HG02884 (cell line): ENCODE data around the gene POTEC.
"Not testable (repeated sequence)": the region's sequence is repeated elsewhere in the genome, so short reads cannot be mapped to it uniquely, and the experiment has no call there.

ENCODE experiments used
- ATAC-seq: cut with Tn5 transposase; IDR thresholded peaks from one replicate; pipeline ENCODE4 v1.9.1; 2021; ENCODE audit warnings: mild to moderate bottlenecking, moderate library complexity; ENCODE audit not compliant: unreplicated experiment

POTEC gene

DNA sequence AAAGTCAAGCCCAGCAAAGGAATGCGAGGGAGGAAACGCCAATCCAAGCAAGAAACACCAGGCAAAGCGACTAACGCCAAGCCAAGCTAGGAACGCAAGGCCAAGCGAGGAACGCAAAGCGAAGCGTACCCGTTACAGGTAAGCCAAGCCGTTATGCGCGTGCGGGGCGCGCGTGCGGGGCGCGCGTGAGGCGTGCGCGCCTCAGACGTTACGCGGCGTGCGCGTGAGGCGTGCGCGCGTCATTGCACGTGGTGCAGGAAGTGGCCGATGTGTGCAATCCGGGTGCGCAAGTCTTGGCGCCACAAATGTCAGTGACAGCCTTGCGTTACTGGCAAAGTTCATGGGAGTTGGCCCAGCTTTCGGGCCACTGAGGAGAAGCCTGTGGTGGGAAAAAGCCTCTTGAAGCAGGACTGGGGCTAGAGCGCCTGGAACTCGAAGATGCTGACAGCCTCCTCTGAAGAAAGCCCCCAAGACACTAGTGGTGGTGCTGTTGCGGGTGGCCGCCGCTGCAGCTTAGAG is at the start of gene POTEC:
TSS of gene POTEC (minus strand) at position 155 of the 519 bp plus-strand sequence. CDS start 454 bp downstream, outside the sequence.
- not testable (repeated sequence) for ATAC-seq

- ATAC-seq, result no peak
Measured at GRCh38 chr18:14577971-14578370, 34.6 kb upstream of the POTEC start.

DNA sequence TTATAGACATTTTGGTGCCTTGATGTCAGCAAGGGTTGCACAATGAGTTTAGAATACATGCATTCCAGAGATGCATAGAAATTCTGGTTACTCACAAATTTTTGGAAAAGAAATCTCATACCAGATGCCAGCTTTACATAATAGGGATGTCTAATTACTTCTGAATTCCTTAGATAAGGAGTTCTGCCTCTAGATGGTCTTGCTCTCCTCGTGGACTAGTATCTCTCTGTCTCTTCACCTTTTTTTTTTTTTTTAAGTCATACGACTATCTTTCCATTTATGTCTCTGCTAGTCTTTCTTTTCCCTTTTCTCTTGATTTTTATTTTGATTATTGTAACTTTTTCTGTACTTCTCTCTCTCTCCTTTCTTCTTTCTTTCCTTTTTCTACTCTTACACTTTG is 16.1 kb upstream of the POTEC start:
- ATAC-seq, result not testable (repeated sequence)

DNA sequence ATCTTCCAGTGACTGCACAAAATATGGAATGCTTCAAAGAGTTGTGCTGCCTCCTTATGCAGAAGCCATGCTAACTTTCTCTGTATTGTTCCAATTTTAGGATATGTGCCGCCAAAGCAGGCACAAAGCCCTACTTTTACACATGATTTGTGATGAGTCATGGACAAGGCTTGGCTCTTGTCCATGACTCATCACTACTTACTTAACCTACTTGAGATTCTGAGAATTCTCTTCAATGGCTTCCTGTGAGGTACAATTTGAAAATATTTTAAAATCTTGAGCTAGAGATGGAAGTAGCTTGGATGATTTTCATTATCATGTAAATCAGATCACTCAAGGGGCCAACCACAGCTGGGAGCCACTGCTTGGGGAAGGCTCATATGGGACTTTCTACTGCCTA is 11.7 kb downstream of the POTEC start:
- ATAC-seq, result not testable (repeated sequence)

GRCh38 chr18:14510707-14511106 is 32.7 kb downstream of the POTEC start:
- ATAC-seq, result not testable (repeated sequence)

DNA sequence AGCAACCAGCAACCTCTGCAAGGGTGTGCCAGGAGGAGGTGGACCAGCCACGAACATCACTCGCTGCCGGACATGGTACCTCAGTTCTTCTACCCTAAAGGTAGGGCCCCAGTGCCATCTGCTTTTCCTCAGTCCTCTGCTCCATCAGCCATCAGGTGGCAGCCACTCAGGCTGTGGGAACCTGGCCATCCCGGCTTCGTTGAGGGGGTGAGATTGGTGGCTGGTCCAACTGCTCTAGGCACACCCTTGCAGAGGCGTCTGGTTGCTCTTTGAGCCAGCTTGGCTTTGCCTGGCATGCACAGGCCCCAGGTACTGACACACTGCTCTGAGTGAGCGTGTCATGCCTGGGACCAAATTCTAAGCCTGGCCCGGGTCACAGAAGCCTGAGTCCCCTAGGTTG is 39.7 kb downstream of the POTEC start:
- not testable (repeated sequence) for ATAC-seq

DNA sequence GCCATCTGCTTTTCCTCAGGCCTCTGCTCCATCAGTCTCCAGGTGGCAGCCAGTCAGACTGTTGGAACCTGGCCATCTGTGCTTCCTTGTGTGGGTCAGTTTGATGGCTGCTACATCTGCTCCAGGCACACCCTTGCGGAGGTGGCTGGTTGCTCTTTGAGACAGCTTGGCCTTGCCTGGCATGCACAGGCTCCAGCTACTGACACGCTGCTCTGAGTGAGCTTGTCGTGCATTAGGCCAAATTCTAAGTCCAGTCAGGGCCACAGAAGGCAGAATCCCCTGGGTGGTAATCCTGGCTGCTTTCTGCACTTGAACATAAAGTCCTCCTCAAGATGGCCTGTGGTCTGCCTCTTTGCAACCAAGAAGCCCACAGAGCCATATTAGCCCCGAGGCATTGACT is 41.5 kb downstream of the POTEC start:
- ATAC-seq, result not testable (repeated sequence)

DNA sequence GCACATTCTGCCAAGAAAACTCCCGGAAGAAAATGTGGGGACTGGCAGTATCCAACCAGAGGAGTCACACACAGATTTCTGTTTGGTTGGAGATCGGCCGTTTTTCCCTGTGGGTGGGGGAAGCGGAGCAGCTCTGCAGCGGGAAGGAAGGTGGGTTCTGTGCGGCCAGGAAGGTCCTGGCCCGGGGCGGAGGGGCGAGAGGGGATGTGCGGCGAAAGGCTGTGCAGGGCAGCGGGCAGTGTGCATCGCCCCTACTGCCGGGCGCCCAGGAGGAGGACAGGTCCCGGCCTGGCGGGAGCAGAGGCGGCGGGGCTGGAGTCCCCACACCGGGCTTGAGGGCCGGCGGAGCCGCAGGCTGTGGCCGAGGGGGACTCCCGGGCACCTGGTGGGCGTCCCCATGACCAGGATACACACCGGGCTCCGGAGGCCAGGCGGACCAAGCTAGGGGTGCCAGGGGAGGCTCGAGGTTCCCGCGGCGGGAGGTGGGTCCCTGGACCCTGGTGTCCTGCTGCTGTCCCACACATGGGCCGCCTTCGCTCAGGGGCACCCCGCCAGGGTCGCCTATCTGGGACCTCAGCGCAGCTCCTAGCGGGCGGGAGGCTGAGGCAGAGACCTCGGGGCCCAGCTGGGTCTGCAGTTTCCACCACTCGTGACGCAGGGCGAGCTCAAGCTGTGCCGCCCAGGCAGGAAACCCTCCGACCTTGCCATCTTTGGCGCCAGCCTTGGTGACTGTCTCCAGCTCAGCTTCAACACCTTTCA is 54.0 kb downstream of the POTEC start:
- not testable (repeated sequence) for ATAC-seq

GRCh38 chr18:14488789-14489188 is 54.6 kb downstream of the POTEC start:
- not testable (repeated sequence) for ATAC-seq

DNA sequence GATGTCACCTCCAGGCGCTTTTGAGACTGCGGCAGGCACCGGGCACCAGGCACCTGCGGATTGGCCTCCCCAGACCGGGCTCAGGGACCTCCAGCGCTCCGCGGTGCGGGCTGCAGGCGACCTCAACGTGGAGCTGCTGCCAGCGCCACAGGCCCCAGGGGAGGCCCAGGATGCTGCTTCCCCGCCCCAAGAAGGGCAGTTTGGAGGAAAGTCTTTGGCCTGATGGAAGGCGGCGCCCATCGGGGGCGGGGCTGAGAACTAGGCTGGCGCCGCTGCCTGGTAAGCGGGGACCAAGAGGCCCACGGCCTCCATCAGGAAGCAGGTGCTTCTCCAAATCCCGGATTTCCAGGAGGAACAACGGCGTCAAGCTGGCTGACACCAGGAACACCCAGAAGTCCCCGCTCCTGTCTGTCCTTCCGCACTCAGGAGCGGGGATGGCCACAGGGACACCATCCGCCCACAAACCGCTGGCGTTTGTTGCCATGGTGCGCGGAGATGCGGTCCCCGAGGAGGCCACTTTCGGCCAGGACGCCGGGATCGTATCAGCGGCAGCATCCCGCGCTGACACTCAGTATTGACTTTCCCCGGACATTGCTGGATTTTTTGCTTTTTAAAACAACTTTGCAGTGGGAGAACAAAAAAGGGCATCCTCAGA is 56.3 kb downstream of the POTEC start:
- not testable (repeated sequence) for ATAC-seq

GRCh38 chr18:14479076-14479475 is 64.3 kb downstream of the POTEC start:
- not testable (repeated sequence) for ATAC-seq

- not testable (repeated sequence) for ATAC-seq
Measured at GRCh38 chr18:14475520-14475919, 67.9 kb downstream of the POTEC start.

- not testable (repeated sequence) for ATAC-seq
Measured at GRCh38 chr18:14474752-14475151, 68.6 kb downstream of the POTEC start.

- not testable (repeated sequence) for ATAC-seq
Measured at GRCh38 chr18:14474007-14474720, 69.2 kb downstream of the POTEC start.

GRCh38 chr18:14473250-14474006 is 70.0 kb downstream of the POTEC start:
- ATAC-seq, result not testable (repeated sequence)

DNA sequence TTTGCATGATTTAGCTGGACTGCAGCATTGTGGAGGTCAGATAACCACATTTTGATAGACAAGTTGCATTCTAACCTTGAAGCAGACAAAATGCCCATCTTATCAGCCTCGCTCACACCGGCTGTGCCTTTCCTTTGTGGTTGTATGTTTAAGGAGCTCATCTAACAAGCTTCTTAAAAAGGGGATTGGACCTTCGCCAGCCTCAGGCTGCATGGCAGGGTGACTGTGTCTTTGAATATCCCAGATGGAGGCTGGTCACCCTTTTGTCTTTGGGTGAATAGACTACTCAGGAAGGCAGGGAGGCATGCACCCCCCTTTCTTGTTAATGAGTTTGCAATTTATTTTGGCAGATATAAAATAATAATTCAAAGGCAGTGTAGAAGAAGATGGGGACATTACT is 72.1 kb downstream of the POTEC start:
- not testable (repeated sequence) for ATAC-seq

DNA sequence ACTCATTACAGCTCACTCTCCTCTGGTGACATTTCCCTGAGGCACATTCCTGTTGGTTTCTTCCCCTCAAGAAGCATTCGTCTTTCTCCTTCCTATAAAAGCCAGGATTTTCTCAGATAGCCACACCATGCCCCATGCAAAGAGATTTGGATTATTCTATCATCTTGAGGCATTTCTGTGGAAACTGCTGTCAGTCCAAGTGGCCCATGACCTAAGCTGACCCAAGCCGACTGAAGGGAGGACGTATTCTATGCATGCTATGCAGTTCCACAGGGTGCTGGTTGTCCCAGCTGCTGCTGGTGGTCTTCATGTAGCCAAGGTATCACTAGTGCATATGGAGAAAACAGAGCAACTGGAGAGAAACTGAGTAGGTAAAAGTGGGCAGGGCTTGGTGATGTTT is 73.0 kb downstream of the POTEC start:
- not testable (repeated sequence) for ATAC-seq

GRCh38 chr18:14470046-14470445 is 73.4 kb downstream of the POTEC start:
- not testable (repeated sequence) for ATAC-seq

DNA sequence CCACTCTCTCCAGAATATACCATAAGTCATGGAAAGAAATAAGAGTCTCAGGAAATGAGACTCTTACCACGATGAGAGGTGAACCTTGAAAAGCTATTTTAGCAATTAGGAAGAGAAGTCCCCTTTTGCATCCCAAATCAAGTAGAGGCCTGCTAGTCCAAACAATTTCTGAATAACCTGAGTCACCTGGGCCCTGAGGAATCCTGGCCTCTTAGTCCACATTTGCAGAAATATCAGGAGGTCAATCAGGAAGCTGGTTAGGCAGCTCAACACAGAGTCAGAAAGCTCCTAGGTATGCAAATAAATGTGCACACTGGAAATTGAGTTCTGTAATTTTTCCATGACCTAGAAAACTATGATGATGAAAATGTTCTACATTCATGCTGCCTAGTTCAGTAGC is 77.4 kb downstream of the POTEC start:
- not testable (repeated sequence) for ATAC-seq
